Spinal cord (tissue), 10 donors: ENCODE results near the gene RDH11. TPM values are rescaled to one million over a fixed set of nuclear protein-coding genes. Genes with fewer than 3 reads are reported as not detected.
A peak's percentile ranks its signal among the peaks of the same experiment; 100 is the strongest.
"Not testable (repeated sequence)": the region's sequence is repeated elsewhere in the genome, so short reads cannot be mapped to it uniquely, and the experiment has no call there.

Experiments used
- DNase-seq, 6 donors: peaks; one replicate each; pipeline versions ENCODE4 v3.0.0 to v3.0.0-alpha.2; 2013 to 2015; ENCODE audit warnings: low spot score in 6 of 6, low read depth in 4 of 6
- H3K27ac ChIP-seq: one replicate; pipeline ENCODE4 v1.5.1; 2013; ENCODE audit warnings: low read depth, low read length, control low read depth
- H3K27me3 ChIP-seq: one replicate; pipeline ENCODE4 v1.6.1; 2013; ENCODE audit warnings: low read length; ENCODE audit not compliant: control insufficient read depth, insufficient read depth
- H3K36me3 ChIP-seq: one replicate; pipeline ENCODE4 v1.6.1; 2013; ENCODE audit warnings: low read length; ENCODE audit not compliant: control insufficient read depth, insufficient read depth
- H3K4me1 ChIP-seq: one replicate; pipeline ENCODE4 v1.6.1; 2013; ENCODE audit warnings: low read length; ENCODE audit not compliant: control insufficient read depth, insufficient read depth
- H3K4me3 ChIP-seq: one replicate; pipeline ENCODE4 v1.5.1; 2013; ENCODE audit warnings: low read depth, low read length, control low read depth
- H3K9me3 ChIP-seq: one replicate; pipeline ENCODE4 v1.6.1; 2013; ENCODE audit warnings: low read length; ENCODE audit not compliant: control insufficient read depth, insufficient read depth
- WGBS: methylation state at CpG from one replicate; pipeline ENCODE4 v1.1.5; 2013; ENCODE audit warnings: missing lambda C conversion rate; ENCODE audit not compliant: insufficient coverage; 5-methylcytosine and 5-hydroxymethylcytosine counted together
- polyA plus RNA-seq, 2 donors: library from polyadenylated mRNA; unstranded; fragments of 120-200 nt; gene quantifications; one replicate each; pipeline ENCODE4 v1.2.1, GENCODE V29; 2013; ENCODE audit not compliant: insufficient read length in 2 of 2
- total RNA-seq, 2 donors: library from RNA; depleted of rRNA in 1 of 2; stranded (reverse); fragments of 120-200 nt in 1 of 2; fragments of >200 nt in 1 of 2; gene quantifications; one replicate each; pipeline versions ENCODE4 v1.2.3 to v1.2.4, GENCODE V29; 2013 to 2014
- donor health status: healthy.

The RDH11 gene
- total and polyA plus RNA-seq, 4 donors, result 94.7 to 150 (median 142) TPM

DNA sequence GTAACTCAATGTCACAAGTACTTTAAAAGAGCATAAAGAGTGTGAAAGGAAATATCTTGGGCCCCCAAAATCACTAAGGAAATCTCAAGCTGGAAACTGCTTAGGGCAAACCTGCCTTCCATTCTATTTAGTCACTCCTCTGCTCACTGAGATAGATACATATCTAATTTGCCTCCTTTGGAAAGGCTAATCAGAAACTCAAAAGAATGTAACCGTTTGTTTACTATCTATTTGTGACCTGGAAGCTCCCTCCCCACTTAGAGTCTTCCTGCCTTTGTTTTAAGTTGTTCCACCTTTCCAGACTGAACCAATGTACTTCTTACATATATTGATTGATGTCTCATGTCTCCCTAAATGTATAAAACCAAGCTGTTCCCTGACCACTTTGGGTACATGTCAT, 14.2 kb upstream of the RDH11 start:
- H3K27ac ChIP-seq, DNase-seq, H3K27me3 ChIP-seq, H3K9me3 ChIP-seq, H3K4me1 ChIP-seq, H3K36me3 ChIP-seq, H3K4me3 ChIP-seq: not testable (repeated sequence)
- no CpG with 5 or more reads among the region's 1 CpG for WGBS

DNA sequence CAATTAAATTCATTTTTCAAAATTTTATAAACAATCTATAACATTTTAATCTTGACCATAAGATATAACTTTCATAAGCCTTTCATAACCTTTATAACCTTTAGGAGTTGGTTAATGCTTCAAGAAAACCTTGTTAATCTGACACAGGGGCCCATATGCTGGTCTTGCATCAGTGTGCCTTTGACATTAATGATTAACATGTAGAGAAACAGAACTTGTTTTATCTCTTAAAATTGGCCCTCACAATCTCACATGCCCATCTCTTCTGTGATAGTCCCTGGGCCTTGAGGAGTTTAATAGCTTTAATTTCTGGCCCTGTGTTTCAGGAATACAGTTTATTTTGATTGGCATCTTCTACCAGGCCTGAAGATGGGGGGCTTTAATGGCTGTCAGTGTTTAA, 13.8 kb upstream of the RDH11 start:
- H3K27me3 ChIP-seq, H3K9me3 ChIP-seq, DNase-seq, H3K4me3 ChIP-seq, H3K27ac ChIP-seq, H3K36me3 ChIP-seq, H3K4me1 ChIP-seq: not testable (repeated sequence)

DNA sequence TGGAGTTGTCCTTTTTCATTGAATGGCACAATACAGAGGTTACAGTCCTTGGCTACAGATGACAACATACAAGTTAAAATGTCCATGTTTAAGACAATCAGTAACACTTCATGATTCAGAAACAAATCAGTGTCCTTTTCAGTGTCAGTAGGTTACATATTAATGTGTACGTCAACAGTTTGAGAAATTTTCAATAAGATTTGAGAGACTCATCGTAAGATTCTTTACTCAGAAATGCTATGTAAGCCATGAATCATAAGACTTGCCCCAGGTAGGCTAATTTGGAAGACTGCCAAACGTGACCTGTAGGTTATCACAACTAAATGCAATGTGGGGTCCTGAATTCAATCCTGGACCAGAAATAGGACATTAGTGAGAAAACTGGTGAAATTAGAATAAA, 9.6 kb upstream of the RDH11 start:
- H3K4me1 ChIP-seq, result no peaks in the 10 kb centered on the region
- no peak overlapping the region for H3K4me3 ChIP-seq
- H3K36me3 ChIP-seq, result no peaks in the 10 kb centered on the region
- 92% methylated on average over 3 of the region's 3 CpGs for WGBS
- DNase-seq, result no peak
- no peak overlapping the region for H3K27ac ChIP-seq
- H3K27me3 ChIP-seq, result no peaks in the 10 kb centered on the region
- H3K9me3 ChIP-seq, result peaks cover 4% of the 10 kb centered on the region

DNA sequence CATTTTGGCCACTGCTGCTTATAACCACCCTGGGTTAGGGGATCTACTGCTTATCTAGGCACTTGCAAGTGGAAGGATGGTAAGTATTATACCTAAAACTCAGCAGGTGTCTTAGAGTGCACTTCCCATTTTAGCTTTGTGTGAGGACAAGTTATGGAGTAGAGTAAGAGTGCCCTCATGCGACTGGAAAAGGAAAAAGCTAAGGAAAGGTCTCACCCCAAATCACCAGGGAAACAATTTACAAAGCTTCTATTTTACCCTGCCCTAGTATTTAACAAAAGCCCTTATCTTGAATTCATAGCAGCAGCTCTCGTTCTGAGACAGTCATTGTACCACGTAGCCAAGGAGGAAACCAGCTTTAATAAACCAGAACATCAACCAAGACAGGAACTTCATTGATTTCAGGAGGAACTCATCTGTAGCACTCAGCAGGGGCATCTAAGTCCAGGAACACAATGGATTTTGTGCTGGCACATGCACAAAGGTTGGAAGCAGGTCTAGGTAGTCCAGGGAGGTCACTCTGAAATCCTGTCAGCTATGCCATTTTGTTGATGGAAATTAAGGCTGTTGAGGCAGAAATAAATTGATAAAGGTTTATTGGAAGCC, 9.0 kb upstream of the RDH11 start:
- Histone ChIP-seq H3K4me3 (no peak overlapping the region), H3K36me3 (no peaks in the 10 kb centered on the region), H3K9me3 (peaks cover 2% of the 10 kb centered on the region), H3K27me3 (no peaks in the 10 kb centered on the region), H3K27ac (no peak overlapping the region), H3K4me1 (no peaks in the 10 kb centered on the region)
- DNase-seq, result peak; percentile 33 to 89 (median 54)
- 0% methylated on average over 2 of the region's 3 CpGs for WGBS

DNA sequence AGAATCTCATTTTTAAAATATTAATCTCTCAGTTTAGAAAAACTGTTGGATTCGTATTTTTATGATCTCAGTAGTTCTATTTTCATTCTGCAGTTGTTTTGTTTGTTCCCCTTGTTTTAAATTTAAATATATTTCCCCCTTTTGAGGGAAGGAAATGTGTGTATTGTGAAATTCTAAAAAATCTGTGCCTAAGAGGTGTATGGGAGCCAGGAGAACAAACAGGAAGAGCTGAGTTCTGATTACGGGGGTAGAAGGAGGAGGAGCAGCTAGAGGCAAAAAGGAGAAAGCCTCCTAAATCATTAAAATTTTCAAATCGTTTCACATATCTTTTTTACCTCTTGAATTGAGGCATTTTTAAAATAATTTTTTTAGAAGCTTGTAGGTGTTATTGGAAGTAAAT, 8.4 kb upstream of the RDH11 start:
- WGBS, result no CpG with 5 or more reads among the region's 3 CpGs
- Histone ChIP-seq H3K27ac (no peak overlapping the region), H3K4me3 (no peak overlapping the region), H3K9me3 (peaks cover 2% of the 10 kb centered on the region), H3K27me3 (no peaks in the 10 kb centered on the region), H3K4me1 (no peaks in the 10 kb centered on the region), H3K36me3 (no peaks in the 10 kb centered on the region)
- no peak for DNase-seq

DNA sequence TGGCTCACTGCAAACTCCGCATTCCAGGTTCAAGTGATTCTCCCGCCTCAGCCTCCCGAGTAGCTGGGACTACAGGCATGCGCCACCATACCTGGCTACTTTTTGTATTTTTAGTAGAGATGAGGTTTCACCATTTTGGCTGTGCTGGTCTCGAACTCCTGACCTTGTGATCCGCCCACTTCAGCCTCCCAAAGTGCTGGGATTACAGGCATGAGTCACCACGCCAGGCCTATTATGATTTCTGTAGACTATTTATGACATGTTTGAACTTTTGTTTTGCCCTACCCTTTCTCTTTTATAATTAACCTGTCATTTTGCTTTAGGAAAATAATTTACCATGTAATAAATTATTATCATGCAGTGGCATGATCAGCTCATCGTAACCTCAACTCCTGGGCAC, 5.9 kb upstream of the RDH11 start, which contains the start of gene RDH12:
Gene RDH12, plus strand, starts transcription at position 395 of the 400 bp plus-strand sequence. CDS start 20,757 bp downstream, outside the sequence.
- H3K27ac ChIP-seq, H3K4me3 ChIP-seq, DNase-seq, H3K4me1 ChIP-seq, H3K9me3 ChIP-seq, H3K27me3 ChIP-seq, H3K36me3 ChIP-seq: not testable (repeated sequence)
- 84% methylated on average over 4 of the region's 8 CpGs for WGBS

DNA sequence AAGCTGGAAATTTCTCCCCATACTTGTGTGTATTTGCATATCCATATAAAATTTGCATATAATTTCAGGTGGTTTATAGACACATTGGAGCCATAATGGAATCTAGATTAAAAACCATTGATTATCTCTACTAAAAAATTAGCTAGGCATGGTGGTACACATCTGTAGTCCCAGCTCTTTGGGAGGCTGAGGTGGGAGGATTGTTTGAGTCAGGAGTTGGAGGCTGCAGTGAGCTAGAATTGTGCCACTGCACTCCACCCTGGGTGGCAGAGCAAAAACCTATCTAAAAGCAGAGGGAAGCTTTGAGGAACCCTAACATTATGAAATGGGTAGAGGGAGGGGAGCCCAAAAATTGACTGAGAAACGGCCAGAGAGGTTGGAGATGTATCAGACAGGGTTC, 2.6 kb upstream of the RDH11 start:
- H3K4me1 ChIP-seq, result peaks cover 4% of the 10 kb centered on the region

DNA sequence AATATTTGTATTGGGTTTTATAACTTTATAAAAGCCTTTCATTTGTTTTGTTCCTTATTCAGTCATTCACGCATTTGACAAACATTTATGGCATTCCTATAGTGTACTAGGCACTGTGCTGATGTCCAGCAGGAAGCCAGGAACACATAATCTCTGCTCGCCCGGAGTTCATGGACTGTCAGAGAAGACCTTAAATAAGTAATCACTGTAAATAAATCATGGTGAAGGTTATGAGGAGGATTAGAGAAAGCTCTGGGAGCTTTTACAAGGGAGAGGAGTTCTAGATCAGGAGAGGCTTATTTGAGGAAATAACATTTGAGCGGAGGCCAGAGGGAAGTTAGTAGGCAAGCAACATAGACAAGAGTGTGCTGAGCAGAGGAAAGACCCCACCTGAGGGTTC, 1.4 kb upstream of the RDH11 start:
- 64% methylated on average over 3 of the region's 4 CpGs for WGBS
- Histone ChIP-seq H3K9me3 (no peaks in the 10 kb centered on the region), H3K4me1 (peaks cover 4% of the 10 kb centered on the region), H3K27me3 (no peaks in the 10 kb centered on the region), H3K27ac (no peak overlapping the region), H3K4me3 (no peak overlapping the region), H3K36me3 (peaks cover 4% of the 10 kb centered on the region)
- DNase-seq, result no peak

More for the DNA sequence above, 2.6 kb upstream of the RDH11 start:
- WGBS, result no CpG with 5 or more reads among the region's 1 CpG
- Histone ChIP-seq H3K36me3 (no peaks in the 10 kb centered on the region), H3K9me3 (no peaks in the 10 kb centered on the region), H3K27ac (no peak overlapping the region), H3K4me3 (no peak overlapping the region), H3K27me3 (no peaks in the 10 kb centered on the region)
- DNase-seq, result no peak

DNA sequence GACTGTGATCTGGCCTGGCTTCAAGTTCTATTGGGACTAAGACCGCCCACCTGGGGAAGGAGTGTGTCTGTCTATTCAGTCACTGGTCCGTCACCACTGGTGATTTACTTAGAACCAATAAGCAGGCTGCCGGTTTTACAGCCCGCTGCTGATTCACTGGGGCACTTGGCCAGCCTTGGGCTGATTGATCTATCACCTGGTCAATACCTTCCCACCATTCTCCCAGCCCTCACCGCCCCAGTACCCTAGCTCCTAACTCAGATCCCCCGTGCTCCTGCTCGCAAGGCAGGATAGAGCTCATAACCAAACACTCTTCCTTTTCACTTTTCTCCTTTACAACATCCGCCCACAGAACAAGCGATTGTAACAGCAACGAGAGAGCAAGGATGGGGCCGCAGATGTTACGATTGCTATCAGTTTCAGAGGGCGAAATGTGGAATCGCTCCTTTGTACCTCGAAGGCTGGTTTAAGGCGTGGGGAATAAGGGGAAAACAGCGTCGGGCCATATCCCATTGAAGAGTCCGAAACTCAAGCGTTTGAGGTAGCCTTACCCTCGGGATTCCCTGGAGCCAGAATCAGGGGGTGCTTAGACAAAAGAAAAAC, 672 bp downstream of the RDH11 start:
- WGBS, result 0% methylated on average over 20 of the region's 21 CpGs
- Histone ChIP-seq H3K36me3 (peaks cover 13% of the 10 kb centered on the region), H3K27ac (peak overlapping the region; percentile 93), H3K27me3 (no peaks in the 10 kb centered on the region), H3K9me3 (no peaks in the 10 kb centered on the region), H3K4me3 (peak overlapping the region; percentile 89), H3K4me1 (peaks cover 4% of the 10 kb centered on the region)
- DNase-seq, result peak in 5 of 6 donors; percentile 39 to 88 (median 53)

DNA sequence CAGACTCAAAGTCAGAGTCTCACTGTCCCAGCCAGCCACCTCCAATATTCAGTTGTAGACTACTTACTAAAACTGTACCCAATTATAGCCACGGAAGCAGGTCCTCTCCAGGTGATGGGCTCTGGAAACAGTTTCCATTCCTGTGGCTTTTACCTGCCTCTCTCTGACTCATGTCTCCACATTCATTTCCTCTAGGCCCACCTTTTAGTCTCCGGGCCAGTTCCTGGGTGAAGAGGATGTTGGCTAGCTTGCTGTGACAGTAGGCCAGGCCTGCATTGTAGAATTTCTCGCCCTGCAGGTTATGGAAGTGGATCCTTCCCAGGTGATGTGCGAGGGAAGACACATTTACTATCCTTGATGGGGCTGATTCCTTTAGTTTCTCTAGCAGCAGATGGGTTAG, 5.6 kb downstream of the RDH11 start:
- H3K27ac ChIP-seq, result no peak overlapping the region
- H3K27me3 ChIP-seq, result no peaks in the 10 kb centered on the region
- H3K9me3 ChIP-seq, result no peaks in the 10 kb centered on the region
- peaks cover 4% of the 10 kb centered on the region for H3K4me1 ChIP-seq
- DNase-seq, result no peak
- H3K36me3 ChIP-seq, result peaks cover 52% of the 10 kb centered on the region
- H3K4me3 ChIP-seq, result no peak overlapping the region
- WGBS, result 78% methylated on average over 1 of the region's 4 CpGs
